Esophagus squamous epithelium (tissue), 5 donors: ENCODE measurements around the gene DLG2. TPM values are rescaled to one million over a fixed set of nuclear protein-coding genes. Genes with fewer than 3 reads are reported as not detected.

ENCODE experiments used
- DNase-seq: peaks from one replicate; lab custom pipeline; 2025; lab: John Stamatoyannopoulos, UW
- H3K27ac ChIP-seq, 4 donors: fragments of 200-600 bp; sonication (generic); one replicate each; pipeline ENCODE4 v1.5.1; 2016 to 2019; ENCODE audit warnings: mild to moderate bottlenecking in 1 of 4
- H3K27me3 ChIP-seq, 4 donors: fragments of 200-600 bp; sonication (generic); 1 replicate in 3 of 4; 2 replicates in 1 of 4; pipeline versions ENCODE4 v1.5.1 to v1.6.0; 2017 to 2021; ENCODE audit warnings: antibody characterized with exemption in 1 of 4
- H3K36me3 ChIP-seq, 3 donors: fragments of 200-600 bp; sonication (generic); one replicate each; pipeline ENCODE4 v1.5.1; 2016 to 2019
- H3K4me1 ChIP-seq, 3 donors: fragments of 200-600 bp; sonication (generic); one replicate each; pipeline ENCODE4 v1.5.1; 2017 to 2019
- H3K4me3 ChIP-seq, 4 donors: fragments of 200-600 bp; sonication (generic); 1 replicate in 3 of 4; 2 replicates in 1 of 4; pipeline ENCODE4 v1.5.1; 2016 to 2019; ENCODE audit warnings: mild to moderate bottlenecking in 2 of 4, moderate library complexity in 1 of 4
- H3K9me3 ChIP-seq, 3 donors: fragments of 200-600 bp; sonication (generic); one replicate each; pipeline ENCODE4 v1.5.1; 2016 to 2019
- CTCF ChIP-seq, 6 experiments: fragments of 450-650 bp in 4 of 6; fragments of 200-600 bp in 2 of 6; sonication (generic) in 2 of 6; IDR thresholded peaks; one replicate each; pipeline ENCODE4 v1.5.1; 2016 to 2019; ENCODE audit warnings: antibody characterized with exemption in 6 of 6, mild to moderate bottlenecking in 4 of 6, moderate library complexity in 4 of 6
- POLR2A ChIP-seq, 4 donors: fragments of 450-650 bp; IDR thresholded peaks; one replicate each; pipeline ENCODE4 v1.6.1; 2017; ENCODE audit warnings: antibody characterized with exemption in 4 of 4, mild to moderate bottlenecking in 4 of 4, moderate library complexity in 3 of 4
- WGBS, 2 donors: methylation state at CpG; one replicate each; pipeline ENCODE4 v1.1.5; 2018; 5-methylcytosine and 5-hydroxymethylcytosine counted together
- intact Hi-C: fragments of 100-400 bp; cut with DNase I; formaldehyde crosslinking; loops from one replicate; pipeline ENCODE4 v1.15.0; 2022
- total RNA-seq, 4 donors: library from RNA; depleted of rRNA; stranded (reverse); fragments of >200 nt; gene quantifications; one replicate each; pipeline ENCODE4 v1.1.0, GENCODE V29; 2016
- donor health status: DM: yes; HTN: yes; CAD: no.

Gene DLG2
- total RNA-seq, 4 donors from 2014 or later, result 2.9 to 27.7 (median 12.6) TPM

- intact Hi-C loops, result no loop called here
- no peak overlapping the region for H3K4me3 ChIP-seq
- H3K4me1 ChIP-seq, result peaks cover 0 to 11% (median 0%) of the 10 kb centered on the region in 3 donors
- H3K9me3 ChIP-seq, result no peaks in the 10 kb centered on the region
- no peak for TF ChIP-seq POLR2A (IDR thresholded peaks at IDR 0.05)
- no peak for TF ChIP-seq CTCF (IDR thresholded peaks at IDR 0.05)
- 53 to 74% methylated on average over 4 of the region's 4 CpGs for WGBS, 2 donors
- no peaks in the 10 kb centered on the region for H3K36me3 ChIP-seq
- DNase-seq, result no peak
- no peaks in the 10 kb centered on the region for H3K27me3 ChIP-seq
- H3K27ac ChIP-seq, result no peak overlapping the region
Observed at GRCh38 chr11:84234462-84235202, 1392.5 kb downstream of the DLG2 start.

GRCh38 chr11:84234011-84234410 lies 1393.1 kb downstream of the DLG2 start:
- no peak overlapping the region for H3K27ac ChIP-seq
- H3K4me1 ChIP-seq, result peaks cover 0 to 11% (median 0%) of the 10 kb centered on the region in 3 donors
- TF ChIP-seq CTCF (IDR thresholded peaks at IDR 0.05), result no peak
- TF ChIP-seq POLR2A (IDR thresholded peaks at IDR 0.05), result no peak
- H3K9me3 ChIP-seq, result no peaks in the 10 kb centered on the region
- no peaks in the 10 kb centered on the region for H3K36me3 ChIP-seq
- H3K4me3 ChIP-seq, result no peak overlapping the region
- 33 to 46% methylated on average over 2 of the region's 2 CpGs for WGBS, 2 donors
- no peak for DNase-seq
- no peaks in the 10 kb centered on the region for H3K27me3 ChIP-seq
- intact Hi-C loops, result no loop called here

- DNase-seq, result no peak
- TF ChIP-seq POLR2A (IDR thresholded peaks at IDR 0.05), result no peak
- TF ChIP-seq CTCF (IDR thresholded peaks at IDR 0.05), result no peak
- H3K4me3 ChIP-seq, result no peak overlapping the region
- peaks cover 0 to 11% (median 0%) of the 10 kb centered on the region in 3 donors for H3K4me1 ChIP-seq
- no peaks in the 10 kb centered on the region for H3K36me3 ChIP-seq
- H3K9me3 ChIP-seq, result no peaks in the 10 kb centered on the region
- no peaks in the 10 kb centered on the region for H3K27me3 ChIP-seq
- intact Hi-C loops, result no loop called here
- H3K27ac ChIP-seq, result no peak overlapping the region
Observed at GRCh38 chr11:84232511-84232910, 1394.6 kb downstream of the DLG2 start.

GRCh38 chr11:84230402-84230801 lies 1396.7 kb downstream of the DLG2 start:
- no peak for DNase-seq
- Histone ChIP-seq H3K4me1 (peaks cover 0 to 11% (median 0%) of the 10 kb centered on the region in 3 donors), H3K36me3 (no peaks in the 10 kb centered on the region), H3K9me3 (no peaks in the 10 kb centered on the region), H3K27ac (no peak overlapping the region), H3K27me3 (no peaks in the 10 kb centered on the region), H3K4me3 (no peak overlapping the region)
- intact Hi-C loops, result no loop called here
- TF ChIP-seq CTCF (IDR thresholded peaks at IDR 0.05) (no peak), POLR2A (IDR thresholded peaks at IDR 0.05) (no peak)
- WGBS, 2 donors, result 75 to 85% methylated on average over 3 of the region's 3 CpGs

- Histone ChIP-seq H3K27me3 (no peaks in the 10 kb centered on the region), H3K4me3 (no peak overlapping the region), H3K4me1 (peaks cover 0 to under 1% (median 0%) of the 10 kb centered on the region in 3 donors), H3K27ac (no peak overlapping the region), H3K9me3 (no peaks in the 10 kb centered on the region), H3K36me3 (no peaks in the 10 kb centered on the region)
- WGBS, 2 donors, result 29% methylated on average over 3 of the region's 3 CpGs
- intact Hi-C loops, result no loop called here
- TF ChIP-seq POLR2A (IDR thresholded peaks at IDR 0.05) (no peak), CTCF (IDR thresholded peaks at IDR 0.05) (no peak)
- no peak for DNase-seq
Observed at GRCh38 chr11:84227970-84228665, 1399.0 kb downstream of the DLG2 start.
